Endodermal cell (in vitro differentiated cells): ENCODE data around the gene COQ10B. TPM values are rescaled to one million over a fixed set of nuclear protein-coding genes. Genes with fewer than 3 reads are reported as not detected.
"Not testable (repeated sequence)": the region's sequence is repeated elsewhere in the genome, so short reads cannot be mapped to it uniquely, and the experiment has no call there.

ENCODE experiments used
- DNase-seq: peaks from one replicate; pipeline ENCODE4 v3.0.0-alpha.2; 2017
- H3K27ac ChIP-seq: 2 replicates; pipeline ENCODE4 v1.5.1; 2013; ENCODE audit warnings: mild to moderate bottlenecking, low read depth, low read length, moderate library complexity
- H3K27me3 ChIP-seq: 2 replicates; pipeline ENCODE4 v1.6.1; 2013; ENCODE audit warnings: mild to moderate bottlenecking, low read length, moderate library complexity; ENCODE audit not compliant: insufficient read depth, control insufficient read depth, poor library complexity, severe bottlenecking
- H3K36me3 ChIP-seq: 2 replicates; pipeline ENCODE4 v1.7.0; 2013; ENCODE audit warnings: mild to moderate bottlenecking, low read length, moderate library complexity; ENCODE audit not compliant: control insufficient read depth, insufficient read depth
- H3K4me1 ChIP-seq: one replicate; pipeline ENCODE4 v1.7.0; 2013; ENCODE audit warnings: low read length; ENCODE audit not compliant: control insufficient read depth, insufficient read depth
- H3K4me3 ChIP-seq: 2 replicates; pipeline ENCODE4 v1.5.1; 2013; ENCODE audit warnings: mild to moderate bottlenecking, low read length, moderate library complexity
- H3K9ac ChIP-seq: 2 replicates; pipeline ENCODE4 v1.6.1; 2013; ENCODE audit warnings: mild to moderate bottlenecking, low read length, moderate library complexity; ENCODE audit not compliant: poor library complexity, severe bottlenecking; ENCODE audit errors: extremely low read depth
- H3K9me3 ChIP-seq: 2 replicates; pipeline ENCODE4 v1.6.1; 2013; ENCODE audit warnings: mild to moderate bottlenecking, low read length, moderate library complexity; ENCODE audit not compliant: control insufficient read depth
- H3K27ac Mint-ChIP-seq: 2 replicates; pipeline ENCODE4 v1.8.0; 2020; ENCODE audit warnings: mixed read lengths
- H3K27me3 Mint-ChIP-seq: 2 replicates; pipeline ENCODE4 v1.8.0; 2021; ENCODE audit warnings: mild to moderate bottlenecking, mixed read lengths; ENCODE audit not compliant: insufficient read depth
- H3K36me3 Mint-ChIP-seq: 2 replicates; pipeline ENCODE4 v1.8.0; 2020; ENCODE audit warnings: low read depth, mixed read lengths
- H3K4me1 Mint-ChIP-seq: 2 replicates; pipeline ENCODE4 v1.8.0; 2020; ENCODE audit warnings: mixed read lengths
- H3K4me3 Mint-ChIP-seq: 2 replicates; pipeline ENCODE4 v1.8.0; 2020; ENCODE audit warnings: mild to moderate bottlenecking, moderate library complexity, mixed read lengths
- H3K9me3 Mint-ChIP-seq: 2 replicates; pipeline ENCODE4 v1.8.0; 2020; ENCODE audit warnings: mild to moderate bottlenecking, mixed read lengths
- CTCF ChIP-seq: fragments of 200-600 bp; sonication (generic); conservative IDR thresholded peaks from 2 replicates; pipeline ENCODE4 v1.5.0; 2021; ENCODE audit warnings: antibody characterized with exemption, mild to moderate bottlenecking
- WGBS, 2 experiments: methylation state at CpG; one replicate each; pipeline versions ENCODE4 v1.1.5 to v1.1.7; 2013; ENCODE audit warnings: missing lambda C conversion rate in 2 of 2, mixed read lengths in 1 of 2; ENCODE audit not compliant: insufficient coverage in 1 of 2, insufficient read length in 1 of 2; 5-methylcytosine and 5-hydroxymethylcytosine counted together
- total RNA-seq, 2 donors: library from RNA; stranded (reverse); fragmentation: NEBNext Ultra II Directional in 1 of 2; extraction: Animal tissue kit (Norgen Biotek cat#: 25700) in 1 of 2; gene quantifications; 2 replicates in 1 of 2; 3 replicates in 1 of 2; pipeline ENCODE4 v1.2.1, GENCODE V29; 2021

Gene COQ10B
- total RNA-seq, 2 donors from 2014 or later = 17.5 to 17.9 TPM

GRCh38 chr2:197472166-197472565, 18.8 kb downstream of the COQ10B start:
- Histone ChIP-seq H3K9me3 (no peaks in the 10 kb centered on the region), H3K4me3 (no peak overlapping the region), H3K9ac (no peak overlapping the region), H3K36me3 (peaks cover 53% of the 10 kb centered on the region), H3K4me1 (no peaks in the 10 kb centered on the region), H3K27me3 (no peaks in the 10 kb centered on the region), H3K27ac (no peak overlapping the region)
- H3K9me3 Mint-ChIP-seq = no peaks in the 10 kb centered on the region
- no peak for DNase-seq
- no peak overlapping the region for H3K4me3 Mint-ChIP-seq
- H3K4me1 Mint-ChIP-seq = no peaks in the 10 kb centered on the region
- TF ChIP-seq CTCF = no peak
- H3K36me3 Mint-ChIP-seq = peaks cover 47% of the 10 kb centered on the region
- WGBS, 2 experiments = 95 to 100% methylated on average over 2 to 4 of the region's 5 CpGs
- no peaks in the 10 kb centered on the region for H3K27me3 Mint-ChIP-seq
- H3K27ac Mint-ChIP-seq = no peak overlapping the region

DNA sequence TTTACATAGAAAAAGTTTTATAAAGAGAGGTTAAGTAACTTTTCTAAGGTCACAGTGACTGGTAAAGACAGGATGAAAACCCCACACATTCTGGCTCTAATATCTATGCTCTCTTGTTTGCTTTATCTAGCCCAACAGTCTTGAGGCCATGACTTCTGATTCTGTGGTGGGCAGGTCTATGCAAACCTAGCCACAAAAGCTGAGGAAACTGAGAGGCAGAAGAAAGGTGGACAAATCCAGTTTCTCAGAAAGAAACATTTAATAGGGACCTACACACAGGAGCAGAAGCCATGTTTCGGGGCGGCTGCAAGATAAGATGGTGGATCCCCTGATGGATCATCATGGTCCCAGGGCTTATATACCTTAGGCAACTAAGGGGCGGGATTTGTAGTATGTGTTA, 24.4 kb downstream of the COQ10B start:
- H3K36me3 ChIP-seq = peaks cover 44% of the 10 kb centered on the region
- no peak for TF ChIP-seq CTCF
- no peaks in the 10 kb centered on the region for H3K27me3 Mint-ChIP-seq
- peaks cover 2% of the 10 kb centered on the region for H3K9me3 Mint-ChIP-seq
- no peak overlapping the region for H3K4me3 ChIP-seq
- no peak overlapping the region for H3K27ac ChIP-seq
- H3K9ac ChIP-seq = no peak overlapping the region
- no peaks in the 10 kb centered on the region for H3K27me3 ChIP-seq
- no peak for DNase-seq
- H3K27ac Mint-ChIP-seq = no peak overlapping the region
- H3K4me3 Mint-ChIP-seq = no peak overlapping the region
- WGBS, 2 experiments = 93 to 100% methylated on average over 2 to 3 of the region's 3 CpGs
- H3K4me1 ChIP-seq = no peaks in the 10 kb centered on the region
- no peaks in the 10 kb centered on the region for H3K4me1 Mint-ChIP-seq
- peaks cover 6% of the 10 kb centered on the region for H3K9me3 ChIP-seq
- H3K36me3 Mint-ChIP-seq = peaks cover 42% of the 10 kb centered on the region

GRCh38 chr2:197480165-197481036, 27.0 kb downstream of the COQ10B start:
- Mint-ChIP-seq H3K27me3 (no peaks in the 10 kb centered on the region), H3K4me3 (no peak overlapping the region), H3K4me1 (no peaks in the 10 kb centered on the region), H3K36me3 (peaks cover 38% of the 10 kb centered on the region), H3K27ac (no peak overlapping the region), H3K9me3 (peaks cover 19% of the 10 kb centered on the region)
- 82 to 92% methylated on average over 5 to 9 of the region's 9 CpGs for WGBS, 2 experiments
- no peak for DNase-seq
- Histone ChIP-seq H3K4me3 (no peak overlapping the region), H3K27me3 (no peaks in the 10 kb centered on the region), H3K27ac (no peak overlapping the region), H3K9me3 (peaks cover 26% of the 10 kb centered on the region), H3K36me3 (peaks cover 31% of the 10 kb centered on the region), H3K4me1 (no peaks in the 10 kb centered on the region), H3K9ac (no peak overlapping the region)
- no peak for TF ChIP-seq CTCF

DNA sequence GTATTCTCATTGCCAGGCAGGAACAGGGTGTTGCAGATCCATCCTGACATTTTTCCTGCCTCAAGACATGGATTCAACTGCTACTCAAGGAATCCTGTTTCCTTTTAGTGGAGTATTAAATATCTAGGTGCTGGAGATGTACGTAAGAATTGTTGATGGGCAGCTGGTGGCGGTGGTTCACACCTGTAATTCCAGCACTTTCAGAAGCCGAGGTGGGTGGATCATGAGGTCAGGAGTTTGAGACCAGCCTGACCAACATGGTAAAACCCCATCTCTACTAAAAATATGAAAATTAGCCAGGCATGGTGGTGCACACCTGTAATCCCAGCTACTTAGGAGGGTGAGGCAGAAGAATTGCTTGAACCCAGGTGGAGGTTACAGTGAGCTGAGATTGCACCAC, 30.9 kb downstream of the COQ10B start:
- peak; percentile 49 for DNase-seq
- H3K27ac ChIP-seq, H3K4me1 Mint-ChIP-seq, H3K4me3 Mint-ChIP-seq, H3K4me1 ChIP-seq, H3K27me3 Mint-ChIP-seq, H3K27me3 ChIP-seq, H3K9ac ChIP-seq, H3K4me3 ChIP-seq: not testable (repeated sequence)
- H3K36me3 Mint-ChIP-seq = peaks cover 48% of the 10 kb centered on the region
- peak overlapping the region; percentile 25 for H3K27ac Mint-ChIP-seq
- peaks cover 19% of the 10 kb centered on the region for H3K9me3 Mint-ChIP-seq
- 97 to 100% methylated on average over 2 to 3 of the region's 3 CpGs for WGBS, 2 experiments
- H3K36me3 ChIP-seq = peaks cover 44% of the 10 kb centered on the region
- peaks cover 26% of the 10 kb centered on the region for H3K9me3 ChIP-seq
